Measurements from ENCODE around the gene PRM1. TPM values are rescaled to one million over a fixed set of nuclear protein-coding genes. Genes with fewer than 3 reads are reported as not detected.

The PRM1 gene
- total and polyA plus RNA-seq, 2 of the 8 experiments (the other 6 are each of a cell fraction or from before 2014, with no cell fraction given) = 0.54 to 0.82 TPM

DNA sequence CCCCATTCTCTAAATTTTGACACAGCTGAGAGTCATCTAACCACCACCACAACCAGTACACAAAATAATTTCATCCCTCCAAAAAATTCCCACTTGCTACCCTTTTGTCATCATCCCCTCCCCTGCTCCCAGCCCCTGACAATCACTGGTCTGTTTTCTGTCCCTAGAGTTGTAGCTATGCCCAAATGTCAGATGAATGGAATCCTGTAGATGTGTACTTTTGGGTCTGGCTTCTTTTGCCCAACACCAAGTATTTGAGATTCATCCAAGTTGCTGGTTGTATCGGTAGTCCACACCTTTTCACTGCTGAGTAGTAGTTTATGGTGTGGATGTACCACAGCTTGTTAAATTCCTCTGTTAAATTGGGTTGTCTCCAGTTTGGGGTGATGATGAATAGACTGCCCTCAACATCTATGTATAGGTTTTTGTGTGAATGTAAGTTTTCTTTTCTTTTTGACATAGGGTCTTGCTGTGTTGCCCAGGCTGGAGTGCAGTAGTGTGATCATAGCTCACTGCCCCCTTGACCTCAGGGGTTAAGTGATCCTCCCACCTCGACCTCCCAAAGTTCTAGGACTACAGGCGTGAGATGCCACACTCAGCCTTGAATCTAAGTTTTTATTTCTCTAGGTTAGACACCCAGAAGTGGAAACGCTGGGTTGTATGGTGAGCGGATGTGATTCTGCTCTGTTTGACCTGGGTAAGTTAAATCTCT is 49.6 kb upstream of the PRM1 start:
- no peak overlapping the region for H4K8ac ChIP-seq (ENCODE audit: extremely low read depth, insufficient read depth, low read length)
- H3K9ac ChIP-seq (replicated peaks in 1 of 4; ENCODE audit: extremely low read depth in 1 of 4, low read depth in 3 of 4, low read length in 3 of 4) = no peak overlapping the region
- H3K36me3 ChIP-seq (ENCODE audit: control insufficient read depth in 2 of 4, insufficient read depth in 4 of 4, low read length in 3 of 4) = no peaks in the 10 kb centered on the region; a peak in 1 of 8 replicates
- 93% methylated on average over 5 of the region's 5 CpGs; no CpG with 5 or more reads in 1 of the 2 experiments for WGBS, 2 experiments (ENCODE audit: extremely low coverage in 1 of 2, insufficient coverage in 1 of 2, insufficient read length in 1 of 2, insufficient replicate concordance in 2 of 2, low coverage in 1 of 2, low lambda C conversion rate in 2 of 2, missing lambda C conversion rate in 1 of 2)
- DNase-seq (ENCODE audit: low read depth in 1 of 2, low spot score in 2 of 2) = no peak
- no peak overlapping the region for H2AFZ ChIP-seq (ENCODE audit: low read length)
- no peaks in the 10 kb centered on the region for H3K79me2 ChIP-seq (ENCODE audit: control insufficient read depth in 1 of 2, insufficient read depth in 2 of 2, low read length in 2 of 2)
- H3K27ac ChIP-seq (ENCODE audit: low read depth, low read length) = no peak overlapping the region
- H3K56ac ChIP-seq (replicated peaks; ENCODE audit: insufficient read length, low read depth, low read length) = no peak overlapping the region
- no peak overlapping the region for H3K23ac ChIP-seq (ENCODE audit: insufficient read length)
- H4K5ac ChIP-seq (ENCODE audit: insufficient read length, low read depth, low read length) = no peak overlapping the region
- H2BK20ac ChIP-seq (ENCODE audit: low read length) = peak overlapping the region; percentile 1; the same call in 1 of the 2 replicates
- ChIA-PET CTCF (ENCODE audit: partially characterized antibody) (interaction anchor here (1.9 kb wide), 1 partner anchor 25 kb away, joined by 6 read pairs; no protein-coding TSS in a partner anchor), POLR2A (ENCODE audit: partially characterized antibody) (interaction anchor here (1.2 to 4.0 kb wide), 6 partner anchors 11 to 75 kb away, joined by 3 to 32 read pairs (median 14); partner anchors contain the start of gene SOCS1)
- H3K18ac ChIP-seq (ENCODE audit: extremely low read depth, low read length) = no peak overlapping the region; the same call in 1 of the 2 replicates
- H3K9me3 ChIP-seq (ENCODE audit: insufficient read depth in 2 of 2, low read depth in 1 of 2, low read length in 1 of 2) = peaks cover 4 to 7% of the 10 kb centered on the region in 2 experiments; a peak in 2 of 4 replicates
- H2AK5ac ChIP-seq (ENCODE audit: low read depth, low read length) = peak overlapping the region; percentile 0; the same call in 1 of the 2 replicates
- no peaks in the 10 kb centered on the region for H3K79me1 ChIP-seq (ENCODE audit: low read depth, low read length)
- peak overlapping the region; percentile 57 for H2BK120ac ChIP-seq (replicated peaks; ENCODE audit: low read depth, low read length)
- no peak overlapping the region for H3K4me3 ChIP-seq (ENCODE audit: extremely low read depth in 1 of 4, insufficient read depth in 2 of 4, low read depth in 3 of 4, low read length in 4 of 4)
- no peaks in the 10 kb centered on the region for H3K27me3 ChIP-seq (replicated peaks in 1 of 4; ENCODE audit: control insufficient read depth in 3 of 4, extremely low read depth in 1 of 4, insufficient read depth in 3 of 4, low read length in 3 of 4)
- H3K14ac ChIP-seq (ENCODE audit: insufficient read length) = no peak overlapping the region
- no peak for FAIRE-seq
- no peak overlapping the region for H3K4me2 ChIP-seq (ENCODE audit: insufficient read depth in 1 of 2, low read depth in 2 of 2, low read length in 2 of 2)
- no peaks in the 10 kb centered on the region for H4K20me1 ChIP-seq (replicated peaks in 1 of 2; ENCODE audit: control insufficient read depth in 1 of 2, insufficient read depth in 2 of 2, low read length in 2 of 2)
- peaks cover 2% of the 10 kb centered on the region; the same call in 1 of the 2 replicates for H3K23me2 ChIP-seq (ENCODE audit: low read depth, low read length)
- peak overlapping the region; percentile 18; the same call in 1 of the 2 replicates for H2BK12ac ChIP-seq (ENCODE audit: low read depth, low read length)
- H3K4me1 ChIP-seq (replicated peaks in 1 of 4; ENCODE audit: control insufficient read depth in 3 of 4, insufficient read depth in 4 of 4, low read length in 3 of 4) = peaks cover 11 to 16% (median 13%) of the 10 kb centered on the region in 4 experiments; a peak in 6 of 7 replicates
- H3K4ac ChIP-seq (replicated peaks; ENCODE audit: insufficient read length, low read depth, low read length) = no peak overlapping the region
- TF ChIP-seq KDM1A (IDR thresholded peaks at IDR 0.05; ENCODE audit: borderline replicate concordance, low read length) (peak; percentile 29; the same call in 1 of the 2 replicates), HDAC2 (IDR thresholded peaks at IDR 0.05; ENCODE audit: borderline replicate concordance in 1 of 2, low read depth in 2 of 2, low read length in 2 of 2) (no peak)
- no peak overlapping the region for H2BK15ac ChIP-seq (ENCODE audit: low read length)
- 0 out of 2 replicates have a peak overlapping the region, but pooled peaks have one; percentile 99 for H2BK5ac ChIP-seq (ENCODE audit: low read depth, low read length)
- no peak overlapping the region for H4K91ac ChIP-seq (replicated peaks; ENCODE audit: insufficient read length, low read length)

All from H1 (cell line).